A549 (cell line): ENCODE measurements around the gene ZNF511. TPM values are rescaled to one million over a fixed set of nuclear protein-coding genes. Genes with fewer than 3 reads are reported as not detected.

ENCODE experiments used
- ATAC-seq, 2 experiments: fragments of 200-7000 bp in 1 of 2; fragments of >200 bp in 1 of 2; cut with Nextera tagmentation in 1 of 2; cut with Tn5 transposase in 1 of 2; 3 replicates each; pipeline versions ENCODE4 v1.8.0 to v1.9.1; 2018 to 2020; ENCODE audit warnings: mild to moderate bottlenecking in 1 of 2, moderate library complexity in 1 of 2
- CTCF ChIA-PET: fragments of 300-600 bp; sonication (Branson Sonifier 250); formaldehyde crosslinking; extraction: SDS; loops from one replicate; lab custom pipeline; 2021; ENCODE audit warnings: antibody characterized with exemption, inconsistent platforms; lab: Yijun Ruan, JAX
- POLR2A ChIA-PET: fragments of 350-600 bp; formaldehyde crosslinking; extraction: SDS; loops from one replicate; lab custom pipeline; 2021; ENCODE audit warnings: antibody characterized with exemption, inconsistent platforms; lab: Yijun Ruan, JAX
- DNase-seq, 2 experiments: peaks; one replicate each; pipeline versions ENCODE4 v3.0.0 to v3.0.0-alpha.2; 2011 to 2016; ENCODE audit warnings: low read depth in 1 of 2, low spot score in 1 of 2
- FAIRE-seq: peaks from 2 replicates; lab custom pipeline; 2011; peaks lifted over from hg19 to GRCh38; lab: Jason Lieb, UNC
- H3K27ac ChIP-seq, 2 experiments: fragments of >200 bp; sonication (Bioruptor Twin); formaldehyde crosslinking; 3 replicates each; pipeline ENCODE4 v1.5.1; 2016 to 2017
- H3K4me1 ChIP-seq: fragments of >200 bp; sonication (Bioruptor Twin); formaldehyde crosslinking; 3 replicates; pipeline ENCODE4 v1.6.1; 2016
- H3K4me2 ChIP-seq: fragments of >200 bp; sonication (Bioruptor Twin); formaldehyde crosslinking; 3 replicates; pipeline ENCODE4 v1.6.1; 2016
- H3K4me3 ChIP-seq: fragments of >200 bp; sonication (Bioruptor Twin); formaldehyde crosslinking; 3 replicates; pipeline ENCODE4 v1.5.1; 2016
- H3K9me3 ChIP-seq: fragments of >200 bp; sonication (Bioruptor Twin); formaldehyde crosslinking; 3 replicates; pipeline ENCODE4 v1.6.1; 2016
- BHLHE40 ChIP-seq: IDR thresholded peaks from 2 replicates; pipeline ENCODE4 v1.6.1; 2012; ENCODE audit warnings: low read depth, low read length, inconsistent platforms
- CBX2 ChIP-seq: fragments of 200-600 bp; sonication (generic); IDR thresholded peaks from 2 replicates; pipeline ENCODE4 v1.6.1; 2016; ENCODE audit warnings: low read depth, mild to moderate bottlenecking, borderline replicate concordance
- CBX8 ChIP-seq: fragments of 200-600 bp; sonication (generic); IDR thresholded peaks from 2 replicates; pipeline ENCODE4 v1.6.1; 2016
- CHD2 ChIP-seq: fragments of 150-350 bp; IDR thresholded peaks from 2 replicates; pipeline ENCODE4 v1.6.1; 2014; ENCODE audit warnings: low read length; ENCODE audit not compliant: partially characterized antibody
- CHD4 ChIP-seq: fragments of 200-600 bp; sonication (generic); IDR thresholded peaks from 2 replicates; pipeline ENCODE4 v1.6.1; 2016; ENCODE audit warnings: antibody characterized with exemption, mild to moderate bottlenecking, borderline replicate concordance
- E2F6 ChIP-seq: IDR thresholded peaks from 2 replicates; pipeline ENCODE4 v1.6.1; 2012; ENCODE audit warnings: low read depth, borderline replicate concordance
- EHMT2 ChIP-seq: fragments of 200-600 bp; sonication (generic); IDR thresholded peaks from 2 replicates; pipeline ENCODE4 v1.6.1; 2016; ENCODE audit warnings: antibody characterized with exemption, low read depth, mild to moderate bottlenecking, moderate library complexity
- FOSB ChIP-seq: fragments of 250-450 bp; sonication (Bioruptor Pico); IDR thresholded peaks from 2 replicates; pipeline ENCODE4 v1.5.0; 2020; ENCODE audit warnings: mild to moderate bottlenecking, moderate library complexity
- HDAC2 ChIP-seq: fragments of 200-600 bp; sonication (generic); IDR thresholded peaks from 2 replicates; pipeline ENCODE4 v1.6.1; 2016
- HEYL ChIP-seq: fragments of 250-450 bp; sonication (Bioruptor Pico); IDR thresholded peaks from 2 replicates; pipeline ENCODE4 v1.8.0; 2021; ENCODE audit warnings: mild to moderate bottlenecking, moderate library complexity
- HOXA7 ChIP-seq: fragments of 250-450 bp; sonication (Bioruptor Pico); IDR thresholded peaks from 2 replicates; pipeline ENCODE4 v1.5.0; 2020; ENCODE audit warnings: mild to moderate bottlenecking, moderate library complexity
- HOXB13 ChIP-seq: fragments of 250-450 bp; sonication (Bioruptor Pico); IDR thresholded peaks from 2 replicates; pipeline ENCODE4 v1.5.0; 2020; ENCODE audit warnings: low read depth, mild to moderate bottlenecking, moderate library complexity
- HOXB5 ChIP-seq: fragments of 250-450 bp; sonication (Bioruptor Pico); IDR thresholded peaks from 2 replicates; pipeline ENCODE4 v1.5.0; 2020; ENCODE audit warnings: mild to moderate bottlenecking, moderate library complexity
- JUNB ChIP-seq: fragments of >200 bp; sonication (Bioruptor Twin); formaldehyde crosslinking; IDR thresholded peaks from 2 replicates; pipeline ENCODE4 v1.6.1; 2016
- KDM5A ChIP-seq: fragments of 200-600 bp; sonication (generic); IDR thresholded peaks from 2 replicates; pipeline ENCODE4 v1.6.1; 2016; ENCODE audit warnings: antibody characterized with exemption, mild to moderate bottlenecking
- MAFK ChIP-seq: fragments of 450-650 bp; IDR thresholded peaks from 2 replicates; pipeline ENCODE4 v1.6.1; 2014; ENCODE audit not compliant: partially characterized antibody
- MAZ ChIP-seq: fragments of 150-350 bp; IDR thresholded peaks from 2 replicates; pipeline ENCODE4 v1.6.1; 2014; ENCODE audit warnings: antibody characterized with exemption, low read depth, low read length, borderline replicate concordance
- NPAS2 ChIP-seq: fragments of 250-450 bp; sonication (Bioruptor Pico); IDR thresholded peaks from 2 replicates; pipeline ENCODE4 v1.8.0; 2022; ENCODE audit warnings: mild to moderate bottlenecking, moderate library complexity, borderline replicate concordance
- PBX3 ChIP-seq: IDR thresholded peaks from 2 replicates; pipeline ENCODE4 v1.6.1; 2012
- PHF8 ChIP-seq: fragments of 200-600 bp; sonication (generic); IDR thresholded peaks from 2 replicates; pipeline ENCODE4 v1.6.1; 2016; ENCODE audit warnings: low read depth, mild to moderate bottlenecking, antibody characterized with exemption, moderate library complexity, borderline replicate concordance
- POLR2A ChIP-seq: IDR thresholded peaks from 2 replicates; pipeline ENCODE4 v1.6.1; 2012; ENCODE audit warnings: mild to moderate bottlenecking, low read length
- POLR2AphosphoS2 ChIP-seq: conservative IDR thresholded peaks from 2 replicates; pipeline ENCODE4 v1.6.1; 2012; ENCODE audit warnings: low read length, improper control_type of control experiment, inconsistent platforms
- RCOR1 ChIP-seq: fragments of 150-350 bp; IDR thresholded peaks from 2 replicates; pipeline ENCODE4 v1.6.1; 2014; ENCODE audit warnings: antibody characterized with exemption, low read length, low read depth
- REST ChIP-seq: fragments of 200-600 bp; sonication (generic); IDR thresholded peaks from 2 replicates; pipeline ENCODE4 v1.6.1; 2016; ENCODE audit warnings: antibody characterized with exemption, mild to moderate bottlenecking, moderate library complexity
- RNF2 ChIP-seq: fragments of 200-600 bp; sonication (generic); IDR thresholded peaks from 2 replicates; pipeline ENCODE4 v1.6.1; 2016; ENCODE audit warnings: low read depth, mild to moderate bottlenecking, antibody characterized with exemption, moderate library complexity, borderline replicate concordance
- SREBF2 ChIP-seq: fragments of 450-650 bp; IDR thresholded peaks from 2 replicates; pipeline ENCODE4 v1.6.1; 2014; ENCODE audit warnings: mild to moderate bottlenecking, moderate library complexity
- ZC3H11A ChIP-seq: fragments of 450-650 bp; IDR thresholded peaks from 2 replicates; pipeline ENCODE4 v1.6.1; 2014; ENCODE audit warnings: antibody characterized with exemption, mild to moderate bottlenecking
- ZFP36 ChIP-seq: fragments of 450-650 bp; IDR thresholded peaks from 2 replicates; pipeline ENCODE4 v1.6.1; 2014; ENCODE audit warnings: borderline replicate concordance; ENCODE audit not compliant: partially characterized antibody
- ZNF302 ChIP-seq: fragments of 250-450 bp; sonication (Bioruptor Pico); IDR thresholded peaks from 2 replicates; pipeline ENCODE4 v1.9.0; 2021; ENCODE audit warnings: inconsistent platforms, mild to moderate bottlenecking, moderate library complexity
- ZSCAN20 ChIP-seq: fragments of 250-450 bp; sonication (Bioruptor Pico); IDR thresholded peaks from 2 replicates; pipeline ENCODE4 v1.8.0; 2022; ENCODE audit warnings: mild to moderate bottlenecking, moderate library complexity
- WGBS: methylation state at CpG from one replicate; pipeline ENCODE4 v1.1.6; 2017; ENCODE audit errors: missing lambda C conversion rate; 5-methylcytosine and 5-hydroxymethylcytosine counted together
- polyA plus RNA-seq, 4 experiments: library from polyadenylated mRNA; depleted of rRNA in 3 of 4; stranded (reverse); fragments of >200 nt; fragmentation: RNase III in 1 of 4; extraction: RNeasy Plus Mini Kit Qiagen cat#74134 plus additional on column Dnase treatment in 1 of 4; gene quantifications; 2 replicates in 3 of 4; 3 replicates in 1 of 4; pipeline ENCODE4 v1.2.3, GENCODE V29; 2011 to 2017
- TF ChIP-seq, protein P1 (sequence below): IDR thresholded peaks from 2 replicates; pipeline ENCODE4 v1.6.1; 2012
- TF ChIP-seq, protein P2 (sequence below): fragments of 250-450 bp; sonication (Bioruptor Pico); IDR thresholded peaks from 2 replicates; pipeline ENCODE4 v1.5.0; 2020; ENCODE audit warnings: low read depth, mild to moderate bottlenecking, moderate library complexity

ZNF511 gene
- polyA plus RNA-seq, 2 of the 4 experiments (the other 2 are of a cell fraction): 40.2 to 43.6 TPM

DNA sequence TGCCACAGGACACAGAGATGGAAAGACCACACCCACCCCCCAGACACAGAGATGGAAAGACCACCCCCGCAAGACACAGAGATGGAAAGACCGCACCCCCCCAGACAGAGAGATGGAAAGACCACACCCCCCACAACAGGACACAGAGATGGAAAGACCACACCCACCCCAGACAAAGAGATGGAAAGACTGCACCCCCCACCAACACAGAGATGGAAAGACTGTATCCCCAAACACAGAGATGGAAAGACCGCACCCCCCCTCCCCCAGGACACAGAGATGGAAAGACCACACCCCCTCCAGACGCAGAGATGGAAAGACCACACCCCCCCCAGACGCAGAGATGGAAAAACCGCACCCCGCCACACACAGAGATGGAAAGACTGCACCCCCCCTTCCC is 8.0 kb downstream of the ZNF511 start:
- POLR2A ChIA-PET: no interaction called here
- FAIRE-seq (no peak), ATAC-seq (no peak), DNase-seq (peak in 1 of 2 experiments; percentile 44)
- H3K4me3 ChIP-seq: no peak overlapping the region
- H3K4me1 ChIP-seq: 0 out of 3 replicates have a peak, but pooled peaks cover 7% of the 10 kb centered on the region
- WGBS: 51% methylated on average over 6 of the region's 7 CpGs
- no peaks in the 10 kb centered on the region; the same call in 2 of the 3 replicates for H3K9me3 ChIP-seq
- no peak overlapping the region for H3K4me2 ChIP-seq
- CTCF ChIA-PET: interaction anchor here (2.0 to 3.6 kb wide), 2 partner anchors 10 to 12 kb away, joined by 8 to 33 read pairs; no protein-coding TSS in a partner anchor
- H3K27ac ChIP-seq: no peak overlapping the region
- TF ChIP-seq HOXA7 (CRISPR knock-in tag) (no peak), HEYL (no peak)
- TF ChIP-seq, protein P1, sequence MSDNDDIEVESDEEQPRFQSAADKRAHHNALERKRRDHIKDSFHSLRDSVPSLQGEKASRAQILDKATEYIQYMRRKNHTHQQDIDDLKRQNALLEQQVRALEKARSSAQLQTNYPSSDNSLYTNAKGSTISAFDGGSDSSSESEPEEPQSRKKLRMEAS: no peak
- TF ChIP-seq, all 56 proteins: peak for 0

DNA sequence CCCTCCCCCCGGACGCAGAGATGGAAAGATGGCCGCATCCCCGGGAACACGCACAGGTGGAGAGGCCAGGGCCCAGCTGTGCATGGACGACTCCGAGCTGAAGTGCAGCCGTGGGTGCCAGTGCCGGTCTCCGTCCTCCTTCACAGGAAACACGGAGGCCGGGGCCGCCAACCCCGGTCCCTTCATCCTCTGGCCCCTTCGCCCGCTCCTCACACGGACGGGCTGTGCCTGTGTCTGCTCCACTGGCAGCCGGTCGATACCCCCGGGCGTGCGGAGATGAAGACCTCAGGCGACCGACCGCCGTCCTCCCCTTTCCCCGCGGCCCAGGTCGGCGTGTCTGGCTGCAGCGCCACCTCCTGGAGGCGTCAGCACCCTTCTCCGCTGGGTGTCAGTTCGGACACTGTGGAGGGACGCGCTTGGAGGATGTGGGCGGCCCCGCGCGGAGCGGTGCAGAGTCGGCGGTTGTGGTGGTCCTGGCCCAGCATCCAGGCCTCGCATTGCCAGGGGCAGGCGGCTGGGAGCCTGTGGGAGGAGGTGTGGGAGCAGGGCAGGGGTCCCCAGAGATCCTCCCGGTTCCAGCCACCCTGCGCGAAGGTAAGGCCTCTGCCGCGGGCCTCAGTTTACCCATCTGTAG is 9.9 kb downstream of the ZNF511 start:
- FAIRE-seq: no peak
- DNase-seq: peak; percentile 68 to 84
- Histone ChIP-seq H3K9me3 (no peaks in the 10 kb centered on the region; the same call in 2 of the 3 replicates), H3K4me1 (0 out of 3 replicates have a peak, but pooled peaks cover 7% of the 10 kb centered on the region), H3K27ac (peak overlapping the region; percentile 80 to 98), H3K4me3 (peak overlapping the region; percentile 62), H3K4me2 (peak overlapping the region; percentile 70)
- 7% methylated on average over 32 of the region's 51 CpGs for WGBS
- POLR2A ChIA-PET: no interaction called here
- ATAC-seq: peak; percentile 87 to 96
- CTCF ChIA-PET: interaction anchor here (0.6 to 4.0 kb wide), 11 partner anchors 8 to 90 kb away, joined by 3 to 56 read pairs (median 5); no protein-coding TSS in a partner anchor
- TF ChIP-seq PBX3 (no peak), HOXB5 (no peak), NPAS2 (CRISPR knock-in tag) (no peak), ZFP36 (no peak), ZC3H11A (no peak), BHLHE40 (no peak), REST (no peak), RCOR1 (no peak), POLR2AphosphoS2 (no peak), CBX8 (no peak), E2F6 (no peak), MAFK (no peak), FOSB (CRISPR knock-in tag) (no peak), EHMT2 (no peak), JUNB (no peak), POLR2A (peak; percentile 33), MAZ (no peak), ZNF302 (CRISPR knock-in tag) (no peak), CBX2 (no peak), RNF2 (no peak), CHD4 (no peak), PHF8 (peak; percentile 39; the same call in 1 of the 2 replicates), SREBF2 (no peak), HOXB13 (CRISPR knock-in tag) (no peak), KDM5A (no peak), HDAC2 (no peak), CHD2 (no peak), ZSCAN20 (CRISPR knock-in tag) (no peak)
- TF ChIP-seq, protein P1: peak; percentile 81
- TF ChIP-seq, protein P2, sequence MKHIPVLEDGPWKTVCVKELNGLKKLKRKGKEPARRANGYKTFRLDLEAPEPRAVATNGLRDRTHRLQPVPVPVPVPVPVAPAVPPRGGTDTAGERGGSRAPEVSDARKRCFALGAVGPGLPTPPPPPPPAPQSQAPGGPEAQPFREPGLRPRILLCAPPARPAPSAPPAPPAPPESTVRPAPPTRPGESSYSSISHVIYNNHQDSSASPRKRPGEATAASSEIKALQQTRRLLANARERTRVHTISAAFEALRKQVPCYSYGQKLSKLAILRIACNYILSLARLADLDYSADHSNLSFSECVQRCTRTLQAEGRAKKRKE: no peak
